Esophagus squamous epithelium (tissue), 5 donors: ENCODE measurements around the gene ZNF451. TPM values are rescaled to one million over a fixed set of nuclear protein-coding genes. Genes with fewer than 3 reads are reported as not detected.

Experiments
- DNase-seq: peaks from one replicate; lab custom pipeline; 2025; lab: John Stamatoyannopoulos, UW
- H3K27ac ChIP-seq, 4 donors: fragments of 200-600 bp; sonication (generic); one replicate each; pipeline ENCODE4 v1.5.1; 2016 to 2019; ENCODE audit warnings: mild to moderate bottlenecking in 1 of 4
- H3K27me3 ChIP-seq, 4 donors: fragments of 200-600 bp; sonication (generic); 1 replicate in 3 of 4; 2 replicates in 1 of 4; pipeline versions ENCODE4 v1.5.1 to v1.6.0; 2017 to 2021; ENCODE audit warnings: antibody characterized with exemption in 1 of 4
- H3K36me3 ChIP-seq, 3 donors: fragments of 200-600 bp; sonication (generic); one replicate each; pipeline ENCODE4 v1.5.1; 2016 to 2019
- H3K4me1 ChIP-seq, 3 donors: fragments of 200-600 bp; sonication (generic); one replicate each; pipeline ENCODE4 v1.5.1; 2017 to 2019
- H3K4me3 ChIP-seq, 4 donors: fragments of 200-600 bp; sonication (generic); 1 replicate in 3 of 4; 2 replicates in 1 of 4; pipeline ENCODE4 v1.5.1; 2016 to 2019; ENCODE audit warnings: mild to moderate bottlenecking in 2 of 4, moderate library complexity in 1 of 4
- H3K9me3 ChIP-seq, 3 donors: fragments of 200-600 bp; sonication (generic); one replicate each; pipeline ENCODE4 v1.5.1; 2016 to 2019
- POLR2A ChIP-seq, 4 donors: fragments of 450-650 bp; IDR thresholded peaks; one replicate each; pipeline ENCODE4 v1.6.1; 2017; ENCODE audit warnings: antibody characterized with exemption in 4 of 4, mild to moderate bottlenecking in 4 of 4, moderate library complexity in 3 of 4
- WGBS, 2 donors: methylation state at CpG; one replicate each; pipeline ENCODE4 v1.1.5; 2018; 5-methylcytosine and 5-hydroxymethylcytosine counted together
- intact Hi-C: fragments of 100-400 bp; cut with DNase I; formaldehyde crosslinking; loops from one replicate; pipeline ENCODE4 v1.15.0; 2022
- total RNA-seq, 4 donors: library from RNA; depleted of rRNA; stranded (reverse); fragments of >200 nt; gene quantifications; one replicate each; pipeline ENCODE4 v1.1.0, GENCODE V29; 2016
- TF ChIP-seq, protein P1 (sequence below), 6 experiments: fragments of 450-650 bp in 4 of 6; fragments of 200-600 bp in 2 of 6; sonication (generic) in 2 of 6; IDR thresholded peaks; one replicate each; pipeline ENCODE4 v1.5.1; 2016 to 2019; ENCODE audit warnings: antibody characterized with exemption in 6 of 6, mild to moderate bottlenecking in 4 of 6, moderate library complexity in 4 of 6
- donor health status: DM: yes; HTN: yes; CAD: no.

Gene ZNF451
- total RNA-seq, 4 donors from 2014 or later: 21.5 to 52.5 (median 29.5) TPM

DNA sequence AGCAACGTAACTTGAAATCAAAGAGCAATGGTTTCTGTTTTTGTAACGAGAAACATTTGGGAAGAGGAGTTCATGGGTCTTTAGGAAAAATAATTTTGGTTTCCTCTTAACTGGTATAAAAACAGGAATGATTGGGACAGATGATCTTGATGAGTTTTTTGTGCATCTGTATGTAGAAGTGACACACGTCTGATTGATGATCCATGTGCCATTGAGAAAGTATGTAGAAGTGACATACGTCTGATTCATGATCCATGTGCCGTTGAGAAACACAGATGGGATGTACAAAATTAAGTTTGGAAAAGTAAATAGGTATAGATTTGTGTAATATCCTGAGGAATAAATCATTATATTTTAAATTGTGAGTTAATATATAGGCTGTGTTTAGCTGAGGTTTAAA, 41.4 kb upstream of the ZNF451 start:
- no peaks in the 10 kb centered on the region for H3K9me3 ChIP-seq
- H3K27me3 ChIP-seq: no peaks in the 10 kb centered on the region
- H3K27ac ChIP-seq: no peak overlapping the region
- DNase-seq: no peak
- H3K4me3 ChIP-seq: no peak overlapping the region
- peaks cover 0 to 17% (median 0%) of the 10 kb centered on the region in 3 donors for H3K4me1 ChIP-seq
- WGBS, 2 donors: 66 to 67% methylated on average over 5 of the region's 5 CpGs
- intact Hi-C loops: no loop called here
- TF ChIP-seq, protein P1, sequence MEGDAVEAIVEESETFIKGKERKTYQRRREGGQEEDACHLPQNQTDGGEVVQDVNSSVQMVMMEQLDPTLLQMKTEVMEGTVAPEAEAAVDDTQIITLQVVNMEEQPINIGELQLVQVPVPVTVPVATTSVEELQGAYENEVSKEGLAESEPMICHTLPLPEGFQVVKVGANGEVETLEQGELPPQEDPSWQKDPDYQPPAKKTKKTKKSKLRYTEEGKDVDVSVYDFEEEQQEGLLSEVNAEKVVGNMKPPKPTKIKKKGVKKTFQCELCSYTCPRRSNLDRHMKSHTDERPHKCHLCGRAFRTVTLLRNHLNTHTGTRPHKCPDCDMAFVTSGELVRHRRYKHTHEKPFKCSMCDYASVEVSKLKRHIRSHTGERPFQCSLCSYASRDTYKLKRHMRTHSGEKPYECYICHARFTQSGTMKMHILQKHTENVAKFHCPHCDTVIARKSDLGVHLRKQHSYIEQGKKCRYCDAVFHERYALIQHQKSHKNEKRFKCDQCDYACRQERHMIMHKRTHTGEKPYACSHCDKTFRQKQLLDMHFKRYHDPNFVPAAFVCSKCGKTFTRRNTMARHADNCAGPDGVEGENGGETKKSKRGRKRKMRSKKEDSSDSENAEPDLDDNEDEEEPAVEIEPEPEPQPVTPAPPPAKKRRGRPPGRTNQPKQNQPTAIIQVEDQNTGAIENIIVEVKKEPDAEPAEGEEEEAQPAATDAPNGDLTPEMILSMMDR (IDR thresholded peaks at IDR 0.05): no peak
- no peak for TF ChIP-seq POLR2A (IDR thresholded peaks at IDR 0.05)
- peaks cover 0 to 31% (median 9%) of the 10 kb centered on the region in 3 donors for H3K36me3 ChIP-seq

DNA sequence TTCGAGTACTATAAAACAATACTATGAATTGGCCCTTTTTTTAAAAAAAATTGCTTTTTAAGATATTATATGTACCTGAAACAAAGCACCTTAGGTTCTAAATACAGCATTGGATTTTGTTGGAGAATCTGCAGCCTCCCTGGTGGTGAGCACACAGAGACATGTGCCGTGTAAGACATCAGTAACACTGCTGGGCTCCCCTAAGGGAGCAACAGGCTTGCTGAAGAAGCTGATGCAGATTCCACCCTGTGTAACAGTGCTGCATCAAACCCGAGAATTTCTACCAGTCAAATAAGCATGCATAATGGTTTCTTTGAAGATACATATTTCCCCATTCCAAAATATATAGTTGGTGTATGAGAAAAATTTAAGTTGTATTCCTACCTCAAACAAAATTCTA, 26.1 kb upstream of the ZNF451 start:
- Histone ChIP-seq H3K4me1 (no peaks in the 10 kb centered on the region), H3K36me3 (peaks cover 0 to 61% (median 0%) of the 10 kb centered on the region in 3 donors), H3K27me3 (no peaks in the 10 kb centered on the region), H3K9me3 (no peaks in the 10 kb centered on the region), H3K4me3 (no peak overlapping the region), H3K27ac (no peak overlapping the region)
- TF ChIP-seq, protein P1 (IDR thresholded peaks at IDR 0.05): no peak
- no peak for TF ChIP-seq POLR2A (IDR thresholded peaks at IDR 0.05)
- WGBS, 2 donors: 87 to 91% methylated on average over 3 of the region's 3 CpGs
- intact Hi-C loops: no loop called here
- DNase-seq: no peak

DNA sequence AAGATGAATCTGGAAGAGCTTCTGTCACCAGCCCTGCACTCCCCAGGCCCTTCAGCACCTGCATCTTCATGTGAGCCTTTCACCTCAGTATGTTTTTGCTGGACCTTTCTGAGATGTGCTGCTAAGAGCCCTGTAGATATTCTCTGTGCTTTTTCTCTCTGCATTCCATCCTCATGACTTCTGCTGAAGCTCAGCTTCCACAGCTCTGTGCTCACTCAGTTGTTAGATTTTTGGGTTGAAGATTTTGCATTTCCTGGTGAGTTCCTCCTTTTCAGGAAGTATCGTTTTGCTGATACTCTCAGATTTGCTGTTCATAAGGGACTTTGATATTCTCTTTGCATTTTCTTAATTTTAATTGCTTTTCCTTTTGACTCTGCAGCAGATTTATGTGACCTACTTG, 25.2 kb upstream of the ZNF451 start:
- Histone ChIP-seq H3K4me3 (no peak overlapping the region), H3K4me1 (no peaks in the 10 kb centered on the region), H3K27ac (no peak overlapping the region), H3K9me3 (no peaks in the 10 kb centered on the region), H3K36me3 (peaks cover 0 to 53% (median 0%) of the 10 kb centered on the region in 3 donors), H3K27me3 (no peaks in the 10 kb centered on the region)
- intact Hi-C loops: no loop called here
- WGBS, 2 donors: 63 to 78% methylated on average over 1 of the region's 1 CpG
- no peak for TF ChIP-seq POLR2A (IDR thresholded peaks at IDR 0.05)
- TF ChIP-seq, protein P1 (IDR thresholded peaks at IDR 0.05): no peak
- DNase-seq: no peak

DNA sequence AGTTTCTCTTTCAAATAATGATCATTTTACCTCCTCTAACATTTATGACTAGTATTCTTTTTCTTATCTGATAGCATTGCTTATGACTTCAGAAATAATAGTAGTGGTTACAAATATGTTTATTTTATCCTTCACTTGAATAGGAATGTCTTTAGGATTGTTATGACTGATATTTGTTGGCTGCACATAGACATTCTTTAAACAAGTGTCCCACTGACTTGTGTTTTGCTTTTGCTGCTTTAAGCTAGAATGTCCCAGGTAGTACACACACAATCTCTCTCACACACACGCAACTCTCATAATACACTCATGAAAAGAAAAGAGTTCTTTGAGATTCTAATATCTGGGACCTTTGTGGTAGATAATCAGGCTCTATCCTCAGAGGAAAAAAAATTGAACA, 21.9 kb upstream of the ZNF451 start:
- 90 to 100% methylated on average over 1 of the region's 1 CpG for WGBS, 2 donors
- intact Hi-C loops: no loop called here
- no peak for TF ChIP-seq POLR2A (IDR thresholded peaks at IDR 0.05)
- TF ChIP-seq, protein P1 (IDR thresholded peaks at IDR 0.05): no peak
- H3K4me3 ChIP-seq: no peak overlapping the region
- H3K9me3 ChIP-seq: no peaks in the 10 kb centered on the region
- H3K4me1 ChIP-seq: no peaks in the 10 kb centered on the region
- DNase-seq: no peak
- H3K36me3 ChIP-seq: peaks cover 0 to 22% (median 0%) of the 10 kb centered on the region in 3 donors
- H3K27ac ChIP-seq: no peak overlapping the region
- no peaks in the 10 kb centered on the region for H3K27me3 ChIP-seq

DNA sequence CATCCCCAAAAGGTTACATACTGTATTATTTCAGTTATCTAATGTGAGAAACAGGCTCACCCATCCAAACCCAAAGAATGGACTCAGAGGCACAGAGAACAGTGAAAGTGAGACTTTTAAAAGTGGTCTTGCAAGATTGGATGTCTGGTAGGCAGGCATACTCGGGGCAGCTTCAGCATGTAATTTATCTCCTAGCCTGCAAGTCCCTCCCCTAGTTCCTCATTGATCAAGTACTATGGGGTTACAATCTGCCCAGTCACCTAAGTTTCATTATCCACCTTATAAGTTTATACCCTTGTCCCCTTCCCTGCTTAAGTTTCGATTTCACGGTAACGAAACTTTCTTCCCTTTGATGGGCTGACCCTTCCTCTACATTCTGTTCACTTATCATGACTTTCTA, 20.8 kb upstream of the ZNF451 start:
- Histone ChIP-seq H3K27ac (no peak overlapping the region), H3K27me3 (no peaks in the 10 kb centered on the region), H3K4me3 (no peak overlapping the region), H3K4me1 (no peaks in the 10 kb centered on the region), H3K9me3 (no peaks in the 10 kb centered on the region), H3K36me3 (peaks cover 0 to 13% (median 0%) of the 10 kb centered on the region in 3 donors)
- DNase-seq: no peak
- intact Hi-C loops: no loop called here
- no peak for TF ChIP-seq POLR2A (IDR thresholded peaks at IDR 0.05)
- TF ChIP-seq, protein P1 (IDR thresholded peaks at IDR 0.05): no peak
- 80 to 82% methylated on average over 4 of the region's 4 CpGs for WGBS, 2 donors
